ENCODE results near the gene KBTBD12.

DNA sequence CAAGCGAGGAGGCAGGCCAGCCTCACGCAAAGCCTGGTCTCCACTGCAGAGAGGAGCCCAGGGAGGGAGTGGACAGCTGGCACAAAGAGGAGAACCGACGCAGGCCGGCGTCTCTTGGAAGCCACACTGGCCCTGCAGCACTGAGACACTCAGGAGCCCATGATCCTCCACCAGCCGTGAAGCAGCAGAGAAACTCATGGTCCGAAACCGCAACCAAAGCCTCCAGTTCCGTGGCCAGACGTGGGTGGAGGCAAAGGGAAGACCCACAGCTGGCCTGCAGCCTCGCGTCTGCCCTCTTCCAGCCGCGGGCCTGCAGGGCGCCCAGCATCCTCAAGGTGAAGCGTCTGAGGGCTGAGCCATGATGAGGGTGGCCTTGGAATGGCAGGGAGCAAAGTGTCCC is 75.0 kb downstream of the KBTBD12 start:
- TF ChIP-seq, protein P1, sequence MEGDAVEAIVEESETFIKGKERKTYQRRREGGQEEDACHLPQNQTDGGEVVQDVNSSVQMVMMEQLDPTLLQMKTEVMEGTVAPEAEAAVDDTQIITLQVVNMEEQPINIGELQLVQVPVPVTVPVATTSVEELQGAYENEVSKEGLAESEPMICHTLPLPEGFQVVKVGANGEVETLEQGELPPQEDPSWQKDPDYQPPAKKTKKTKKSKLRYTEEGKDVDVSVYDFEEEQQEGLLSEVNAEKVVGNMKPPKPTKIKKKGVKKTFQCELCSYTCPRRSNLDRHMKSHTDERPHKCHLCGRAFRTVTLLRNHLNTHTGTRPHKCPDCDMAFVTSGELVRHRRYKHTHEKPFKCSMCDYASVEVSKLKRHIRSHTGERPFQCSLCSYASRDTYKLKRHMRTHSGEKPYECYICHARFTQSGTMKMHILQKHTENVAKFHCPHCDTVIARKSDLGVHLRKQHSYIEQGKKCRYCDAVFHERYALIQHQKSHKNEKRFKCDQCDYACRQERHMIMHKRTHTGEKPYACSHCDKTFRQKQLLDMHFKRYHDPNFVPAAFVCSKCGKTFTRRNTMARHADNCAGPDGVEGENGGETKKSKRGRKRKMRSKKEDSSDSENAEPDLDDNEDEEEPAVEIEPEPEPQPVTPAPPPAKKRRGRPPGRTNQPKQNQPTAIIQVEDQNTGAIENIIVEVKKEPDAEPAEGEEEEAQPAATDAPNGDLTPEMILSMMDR (IDR thresholded peaks at IDR 0.05) = no peak
- TF ChIP-seq POLR2AphosphoS5 (IDR thresholded peaks at IDR 0.05) (no peak), POLR2A (IDR thresholded peaks at IDR 0.05) (no peak)

Data from transverse colon (tissue), 4 donors.